Upper lobe of left lung (tissue), 6 donors: Measurements from ENCODE around the gene CFAP299. TPM values are rescaled to one million over a fixed set of nuclear protein-coding genes. Genes with fewer than 3 reads are reported as not detected.

ENCODE experiments used
- ATAC-seq, 2 donors: fragments of 200-7000 bp; cut with Tn5 transposase; one replicate each; pipeline ENCODE4 v1.9.1; 2022; ENCODE audit warnings: mild to moderate bottlenecking in 2 of 2, moderate library complexity in 2 of 2; ENCODE audit not compliant: low FRiP score in 2 of 2
- DNase-seq, 2 donors: peaks; one replicate each; pipeline ENCODE4 v3.0.0-alpha.2; 2019 to 2020
- H3K27ac ChIP-seq, 4 donors: fragments of 200-600 bp; sonication (generic); one replicate each; pipeline ENCODE4 v1.5.1; 2016 to 2019
- H3K27me3 ChIP-seq, 4 donors: fragments of 200-600 bp; sonication (generic); one replicate each; pipeline ENCODE4 v1.5.1; 2017 to 2019
- H3K36me3 ChIP-seq, 4 donors: fragments of 200-600 bp; sonication (generic); one replicate each; pipeline ENCODE4 v1.5.1; 2016 to 2019
- H3K4me1 ChIP-seq, 4 donors: fragments of 200-600 bp; sonication (generic); one replicate each; pipeline ENCODE4 v1.5.1; 2018 to 2019
- H3K4me3 ChIP-seq, 4 donors: fragments of 200-600 bp; sonication (generic); one replicate each; pipeline ENCODE4 v1.5.1; 2017 to 2019; ENCODE audit warnings: mild to moderate bottlenecking in 2 of 4, moderate library complexity in 1 of 4
- H3K9me3 ChIP-seq, 4 donors: fragments of 200-600 bp; sonication (generic); one replicate each; pipeline ENCODE4 v1.5.1; 2018 to 2019
- CTCF ChIP-seq, 6 experiments: fragments of 450-650 bp in 4 of 6; fragments of 200-600 bp in 2 of 6; sonication (generic) in 2 of 6; IDR thresholded peaks; one replicate each; pipeline ENCODE4 v1.5.1; 2016 to 2019; ENCODE audit warnings: antibody characterized with exemption in 6 of 6
- EP300 ChIP-seq, 4 donors: sonication (generic); formaldehyde crosslinking; IDR thresholded peaks; one replicate each; pipeline ENCODE4 v1.5.1; 2017; ENCODE audit warnings: antibody characterized with exemption in 4 of 4, control low read depth in 2 of 4
- POLR2A ChIP-seq, 4 donors: fragments of 450-650 bp; IDR thresholded peaks; one replicate each; pipeline ENCODE4 v1.5.1; 2016 to 2017; ENCODE audit warnings: antibody characterized with exemption in 4 of 4, mild to moderate bottlenecking in 2 of 4
- POLR2AphosphoS5 ChIP-seq, 2 donors: sonication (generic); formaldehyde crosslinking; IDR thresholded peaks; one replicate each; pipeline ENCODE4 v1.5.1; 2017; ENCODE audit warnings: antibody characterized with exemption in 2 of 2
- whole genome bisulfite sequencing, 2 donors: methylation state at CpG; one replicate each; pipeline ENCODE4 v1.1.5; 2017 to 2018; 5-methylcytosine and 5-hydroxymethylcytosine counted together
- total RNA-seq, 6 donors: library from RNA; depleted of rRNA in 4 of 6; stranded (reverse); fragments of >200 nt in 4 of 6; gene quantifications; one replicate each; pipeline versions ENCODE4 v1.1.0 to v1.2.1, GENCODE V29; 2016 to 2021
- donor health status: DM: no; HTN: no; CAD: no; lungs with moderate emphysema.
- donor health status: DM: no; HTN: yes; CAD: no; lungs with severe emphysema.

The CFAP299 gene
- total RNA-seq, 6 donors from 2014 or later, result 0.46 to 31.6 (median 3.9) TPM

DNA sequence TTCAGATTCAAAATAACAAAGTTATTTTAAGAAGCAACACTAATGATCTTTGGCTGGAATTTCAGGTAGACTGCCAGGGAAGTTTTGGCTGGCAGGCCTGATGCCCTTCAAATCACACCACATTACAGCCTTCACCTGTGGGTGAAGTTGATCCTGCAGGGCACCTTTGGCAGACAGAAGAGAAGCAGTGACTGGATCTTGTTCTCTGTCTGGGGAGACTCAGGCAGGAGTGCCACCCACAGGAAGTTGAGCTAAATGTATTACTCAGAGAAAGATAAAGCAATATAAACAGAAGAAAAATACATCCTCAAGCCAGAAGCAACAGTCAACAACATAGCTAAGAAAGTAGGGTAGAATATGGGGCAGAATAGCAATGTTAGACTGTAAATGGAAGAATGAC, 12.8 kb upstream of the CFAP299 start:
- no peaks in the 10 kb centered on the region for H3K9me3 ChIP-seq
- no peaks in the 10 kb centered on the region for H3K4me1 ChIP-seq
- H3K4me3 ChIP-seq, result no peak overlapping the region
- no peaks in the 10 kb centered on the region for H3K36me3 ChIP-seq
- no peaks in the 10 kb centered on the region for H3K27me3 ChIP-seq
- TF ChIP-seq EP300 (IDR thresholded peaks at IDR 0.05) (no peak), POLR2AphosphoS5 (IDR thresholded peaks at IDR 0.05) (no peak), POLR2A (IDR thresholded peaks at IDR 0.05) (no peak), CTCF (IDR thresholded peaks at IDR 0.05) (no peak)
- H3K27ac ChIP-seq, result no peak overlapping the region
- no peak for ATAC-seq
- no peak for DNase-seq

DNA sequence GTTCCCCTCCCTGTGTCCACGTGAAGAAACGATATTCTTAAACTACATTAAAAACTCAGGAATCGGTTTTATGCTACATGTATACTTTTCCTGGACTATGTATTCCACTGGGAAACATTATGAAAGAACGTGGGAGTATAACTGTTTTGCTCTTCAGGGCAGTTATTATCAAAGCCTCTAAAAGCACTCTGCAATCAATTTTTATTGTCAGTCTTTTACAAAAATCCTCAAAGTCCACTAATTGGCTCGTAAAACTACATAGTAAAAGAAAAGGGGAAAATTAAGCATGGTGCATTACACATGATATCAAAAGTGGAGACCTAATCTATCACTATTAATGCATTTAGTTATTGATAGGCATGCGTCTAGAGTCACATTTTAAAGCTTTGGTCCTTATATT, 11.4 kb upstream of the CFAP299 start:
- TF ChIP-seq EP300 (IDR thresholded peaks at IDR 0.05) (no peak), POLR2A (IDR thresholded peaks at IDR 0.05) (no peak), POLR2AphosphoS5 (IDR thresholded peaks at IDR 0.05) (no peak), CTCF (IDR thresholded peaks at IDR 0.05) (no peak)
- no peak overlapping the region for H3K27ac ChIP-seq
- no peak for ATAC-seq
- H3K4me1 ChIP-seq, result no peaks in the 10 kb centered on the region
- no peaks in the 10 kb centered on the region for H3K36me3 ChIP-seq
- no peaks in the 10 kb centered on the region for H3K9me3 ChIP-seq
- H3K4me3 ChIP-seq, result no peak overlapping the region
- DNase-seq, result no peak
- no peaks in the 10 kb centered on the region for H3K27me3 ChIP-seq
- 82 to 84% methylated on average over 6 of the region's 6 CpGs for WGBS, 2 donors

- no peak overlapping the region for H3K27ac ChIP-seq
- ATAC-seq (no peak), DNase-seq (no peak)
- H3K27me3 ChIP-seq, result peaks cover 0 to 6% (median 0%) of the 10 kb centered on the region in 4 donors
- H3K4me3 ChIP-seq, result no peak overlapping the region
- H3K9me3 ChIP-seq, result no peaks in the 10 kb centered on the region
- TF ChIP-seq POLR2AphosphoS5 (IDR thresholded peaks at IDR 0.05) (no peak), POLR2A (IDR thresholded peaks at IDR 0.05) (no peak), EP300 (IDR thresholded peaks at IDR 0.05) (no peak), CTCF (IDR thresholded peaks at IDR 0.05) (no peak)
- WGBS, 2 donors, result 75 to 83% methylated on average over 2 of the region's 2 CpGs
- peaks cover 0 to 14% (median 9%) of the 10 kb centered on the region in 4 donors for H3K4me1 ChIP-seq
- H3K36me3 ChIP-seq, result no peaks in the 10 kb centered on the region
These were observed 3.8 kb upstream of the CFAP299 start for GRCh38 chr4:80331693-80332092.

- no peak overlapping the region for H3K4me3 ChIP-seq
- no peak overlapping the region for H3K27ac ChIP-seq
- no peaks in the 10 kb centered on the region for H3K36me3 ChIP-seq
- ATAC-seq, result no peak
- H3K9me3 ChIP-seq, result no peaks in the 10 kb centered on the region
- 52 to 61% methylated on average over 4 of the region's 4 CpGs for WGBS, 2 donors
- peaks cover 0 to 6% (median 0%) of the 10 kb centered on the region in 4 donors for H3K27me3 ChIP-seq
- TF ChIP-seq POLR2AphosphoS5 (IDR thresholded peaks at IDR 0.05) (no peak), CTCF (IDR thresholded peaks at IDR 0.05) (no peak), EP300 (IDR thresholded peaks at IDR 0.05) (no peak), POLR2A (IDR thresholded peaks at IDR 0.05) (no peak)
- no peak for DNase-seq
- peaks cover 0 to 14% (median 9%) of the 10 kb centered on the region in 4 donors for H3K4me1 ChIP-seq
These were observed 2.4 kb upstream of the CFAP299 start for GRCh38 chr4:80333121-80333520.

DNA sequence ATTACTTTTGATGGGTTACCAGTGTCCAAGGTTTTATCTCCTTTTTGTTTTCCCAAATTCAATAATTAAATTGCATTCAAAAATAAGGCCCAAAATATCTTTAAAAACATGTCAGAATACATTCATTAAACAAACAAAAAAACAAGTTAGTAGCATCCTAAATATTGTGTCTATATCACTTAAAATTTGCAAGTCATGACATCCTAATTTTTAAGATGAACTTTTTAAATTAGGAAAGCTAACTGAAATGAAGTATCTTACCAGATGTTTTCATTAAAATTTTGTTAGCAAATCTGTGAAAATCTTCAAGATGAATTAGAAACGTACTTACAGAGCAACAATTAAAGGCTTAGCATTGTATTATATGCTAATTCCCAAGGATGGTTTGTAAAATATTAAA, 962 bp upstream of the CFAP299 start:
- no peaks in the 10 kb centered on the region for H3K9me3 ChIP-seq
- H3K27ac ChIP-seq, result no peak overlapping the region
- 75 to 77% methylated on average over 1 of the region's 1 CpG for WGBS, 2 donors
- no peak for DNase-seq
- ATAC-seq, result no peak
- peaks cover 0 to 14% (median 9%) of the 10 kb centered on the region in 4 donors for H3K4me1 ChIP-seq
- H3K4me3 ChIP-seq, result no peak overlapping the region
- TF ChIP-seq EP300 (IDR thresholded peaks at IDR 0.05) (no peak), CTCF (IDR thresholded peaks at IDR 0.05) (no peak), POLR2AphosphoS5 (IDR thresholded peaks at IDR 0.05) (no peak), POLR2A (IDR thresholded peaks at IDR 0.05) (no peak)
- no peaks in the 10 kb centered on the region for H3K36me3 ChIP-seq
- H3K27me3 ChIP-seq, result peaks cover 0 to 6% (median 0%) of the 10 kb centered on the region in 4 donors
